Choroid plexus epithelial cell (primary cell): ENCODE data around the gene ANKRD27.
"Not testable (repeated sequence)": the region's sequence is repeated elsewhere in the genome, so short reads cannot be mapped to it uniquely, and the experiment has no call there.

Experiments used
- DNase-seq: peaks from one replicate; pipeline ENCODE4 v3.0.0-alpha.2; 2010; ENCODE audit warnings: low read depth
- H3K4me3 ChIP-seq: 2 replicates; pipeline ENCODE4 v1.5.1; 2011; ENCODE audit warnings: low read depth, mild to moderate bottlenecking, control low read depth, low read length, moderate library complexity
- CTCF ChIP-seq: conservative IDR thresholded peaks from 2 replicates; pipeline ENCODE4 v1.5.1; 2011; ENCODE audit warnings: low read depth, mild to moderate bottlenecking, control low read depth, inconsistent platforms, low read length, moderate library complexity

Gene ANKRD27

GRCh38 chr19:32605544-32605943 is 69.4 kb downstream of the ANKRD27 start:
- TF ChIP-seq CTCF: no peak
- H3K4me3 ChIP-seq: no peak overlapping the region
- no peak for DNase-seq

GRCh38 chr19:32603961-32604360 is 71.0 kb downstream of the ANKRD27 start:
- TF ChIP-seq CTCF: no peak
- no peak overlapping the region for H3K4me3 ChIP-seq

GRCh38 chr19:32599736-32600157 is 75.2 kb downstream of the ANKRD27 start:
- peak; percentile 79 for TF ChIP-seq CTCF
- peak; percentile 86 for DNase-seq
- H3K4me3 ChIP-seq: no peak overlapping the region

More at GRCh38 chr19:32603961-32604360, 71.0 kb downstream of the ANKRD27 start:
- DNase-seq: no peak

GRCh38 chr19:32599258-32599657 is 75.7 kb downstream of the ANKRD27 start:
- H3K4me3 ChIP-seq: no peak overlapping the region
- no peak for TF ChIP-seq CTCF
- no peak for DNase-seq

GRCh38 chr19:32598022-32598421 is 77.0 kb downstream of the ANKRD27 start:
- H3K4me3 ChIP-seq: no peak overlapping the region
- no peak for TF ChIP-seq CTCF
- no peak for DNase-seq

- no peak for TF ChIP-seq CTCF
- no peak overlapping the region for H3K4me3 ChIP-seq
- no peak for DNase-seq
These were observed 79.5 kb downstream of the ANKRD27 start for GRCh38 chr19:32595491-32595890.

- H3K4me3 ChIP-seq: no peak overlapping the region
- DNase-seq: no peak
- TF ChIP-seq CTCF: no peak
These were observed 81.0 kb downstream of the ANKRD27 start for GRCh38 chr19:32594021-32594420.

- not testable (repeated sequence) for H3K4me3 ChIP-seq, DNase-seq
These were observed 87.1 kb downstream of the ANKRD27 start for GRCh38 chr19:32587747-32588504.
